Neuronal stem cell (in vitro differentiated cells): ENCODE measurements around the gene CDK10.

Source experiments
- DNase-seq: peaks from one replicate; pipeline ENCODE4 v3.0.0-alpha.2; 2013; ENCODE audit warnings: low spot score
- H2AFZ ChIP-seq: one replicate; pipeline ENCODE4 v1.6.1; 2013; ENCODE audit warnings: mild to moderate bottlenecking, low read length, inconsistent platforms
- H2AK5ac ChIP-seq: 2 replicates; pipeline ENCODE4 v1.6.1; 2013; ENCODE audit warnings: low read depth, mild to moderate bottlenecking, inconsistent platforms, low read length, moderate library complexity, mixed read lengths
- H2BK120ac ChIP-seq: 2 replicates; pipeline ENCODE4 v1.6.1; 2013; ENCODE audit warnings: low read depth, mild to moderate bottlenecking, inconsistent platforms, low read length, moderate library complexity, mixed read lengths
- H2BK12ac ChIP-seq: one replicate; pipeline ENCODE4 v1.6.1; 2013; ENCODE audit warnings: low read length, inconsistent platforms
- H2BK15ac ChIP-seq: 2 replicates; pipeline ENCODE4 v1.6.1; 2013; ENCODE audit warnings: mild to moderate bottlenecking, low read length, inconsistent platforms, mixed read lengths
- H2BK5ac ChIP-seq: one replicate; pipeline ENCODE4 v1.6.1; 2013; ENCODE audit warnings: inconsistent platforms, mild to moderate bottlenecking, low read length, moderate library complexity
- H3K14ac ChIP-seq: one replicate; pipeline ENCODE4 v1.6.1; 2013; ENCODE audit warnings: low read length, inconsistent platforms
- H3K18ac ChIP-seq: 2 replicates; pipeline ENCODE4 v1.6.1; 2013; ENCODE audit warnings: low read length, inconsistent platforms
- H3K23ac ChIP-seq: 2 replicates; pipeline ENCODE4 v1.6.1; 2013; ENCODE audit warnings: low read depth, mild to moderate bottlenecking, mixed read lengths, low read length, inconsistent platforms; ENCODE audit not compliant: poor library complexity
- H3K27ac ChIP-seq: replicated peaks from 3 replicates; pipeline ENCODE4 v1.5.1; 2013; ENCODE audit warnings: low read length, inconsistent platforms
- H3K27me3 ChIP-seq, 3 experiments: 2 replicates each; pipeline ENCODE4 v1.6.1; 2013; ENCODE audit warnings: low read length in 3 of 3, mild to moderate bottlenecking in 2 of 3, inconsistent platforms in 1 of 3, low read depth in 1 of 3, mixed read lengths in 1 of 3, moderate library complexity in 1 of 3; ENCODE audit not compliant: control insufficient read depth in 3 of 3, insufficient read depth in 3 of 3
- H3K36me3 ChIP-seq, 2 donors: replicated peaks in 1 of 2; 2 replicates each; pipeline ENCODE4 v1.6.1; 2013; ENCODE audit warnings: low read length in 2 of 2; ENCODE audit not compliant: control insufficient read depth in 2 of 2, insufficient read depth in 2 of 2
- H3K4ac ChIP-seq: 2 replicates; pipeline ENCODE4 v1.6.1; 2013; ENCODE audit warnings: inconsistent platforms, mild to moderate bottlenecking, low read length, moderate library complexity
- H3K4me1 ChIP-seq, 2 donors: 1 replicate in 1 of 2; 2 replicates in 1 of 2; pipeline ENCODE4 v1.6.1; 2013; ENCODE audit warnings: low read length in 2 of 2, low read depth in 1 of 2; ENCODE audit not compliant: control insufficient read depth in 2 of 2, insufficient read depth in 1 of 2
- H3K4me2 ChIP-seq: one replicate; pipeline ENCODE4 v1.6.1; 2013; ENCODE audit warnings: mild to moderate bottlenecking, low read length, inconsistent platforms; ENCODE audit not compliant: insufficient read depth, poor library complexity, severe bottlenecking
- H3K4me3 ChIP-seq, 2 donors: 2 replicates each; pipeline ENCODE4 v1.5.1; 2013; ENCODE audit warnings: low read length in 2 of 2, mild to moderate bottlenecking in 2 of 2, inconsistent platforms in 1 of 2, moderate library complexity in 1 of 2
- H3K79me1 ChIP-seq: one replicate; pipeline ENCODE4 v1.6.1; 2013; ENCODE audit warnings: low read depth, mild to moderate bottlenecking, inconsistent platforms, low read length, moderate library complexity
- H3K9ac ChIP-seq: one replicate; pipeline ENCODE4 v1.6.1; 2013; ENCODE audit warnings: mild to moderate bottlenecking, low read depth, low read length, inconsistent platforms; ENCODE audit not compliant: poor library complexity
- H3K9me3 ChIP-seq, 2 donors: replicated peaks in 1 of 2; 2 replicates each; pipeline versions ENCODE3 to v1.6.1; 2013; ENCODE audit warnings: low read length in 2 of 2, mild to moderate bottlenecking in 2 of 2, inconsistent platforms in 1 of 2, low read depth in 1 of 2, mixed read lengths in 1 of 2, moderate library complexity in 1 of 2; ENCODE audit not compliant: control insufficient read depth in 2 of 2, insufficient read depth in 1 of 2
- H4K8ac ChIP-seq: one replicate; pipeline ENCODE4 v1.6.1; 2013; ENCODE audit warnings: low read depth, mild to moderate bottlenecking, inconsistent platforms, low read length, moderate library complexity
- H4K91ac ChIP-seq: one replicate; pipeline ENCODE4 v1.6.1; 2013; ENCODE audit warnings: low read length, low read depth, mild to moderate bottlenecking, inconsistent platforms; ENCODE audit not compliant: poor library complexity
- whole genome bisulfite sequencing, 2 donors: extraction: QIAGEN DNeasy Blood & Tissue Kit; methylation state at CpG; one replicate each; pipeline ENCODE4 v1.1.7; 2013; ENCODE audit warnings: missing lambda C conversion rate in 2 of 2, mixed read lengths in 1 of 2; ENCODE audit not compliant: insufficient read length in 2 of 2, insufficient replicate concordance in 1 of 2; ENCODE audit errors: extremely low coverage in 2 of 2; 5-methylcytosine and 5-hydroxymethylcytosine counted together

The CDK10 gene

DNA sequence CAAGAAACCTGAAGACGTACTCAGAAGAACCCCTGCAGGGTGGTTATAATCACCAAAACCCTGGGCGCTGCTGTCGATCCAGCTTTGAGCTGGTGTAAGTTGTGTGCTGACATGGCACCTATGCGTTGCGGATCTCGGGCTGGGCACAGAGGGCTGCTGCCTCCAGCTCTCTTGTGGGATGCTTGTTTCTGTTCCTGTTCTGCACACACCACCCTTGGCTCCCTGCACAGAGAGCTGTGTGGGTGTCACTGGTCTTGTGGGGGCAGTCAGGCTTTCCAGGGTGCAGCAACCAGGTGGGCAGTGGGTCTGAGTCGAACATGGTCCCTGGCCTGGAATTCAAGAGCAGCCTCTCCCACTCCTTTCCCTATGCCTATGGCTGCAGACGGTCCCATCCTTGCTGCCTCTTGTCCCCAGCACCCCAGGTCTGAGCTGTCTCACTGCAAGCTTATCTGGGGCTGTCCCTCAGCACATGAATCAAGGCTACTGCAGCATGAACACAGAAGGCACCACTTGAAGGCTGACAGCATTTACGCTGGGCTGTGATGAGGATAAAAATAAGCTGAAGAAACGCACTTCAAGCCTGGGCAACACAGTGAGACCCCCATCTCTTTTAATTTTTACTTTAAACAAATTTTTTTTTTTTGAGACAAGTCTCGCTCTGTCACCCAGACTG, 55.0 kb downstream of the CDK10 start:
- H3K9ac ChIP-seq, result no peak overlapping the region
- no peak overlapping the region for H3K4me3 ChIP-seq
- no peak overlapping the region for H2BK5ac ChIP-seq
- H2BK12ac ChIP-seq, result peak overlapping the region; percentile 63
- DNase-seq, result no peak
- H3K27me3 ChIP-seq, result no peaks in the 10 kb centered on the region
- peak overlapping the region; percentile 31 for H3K18ac ChIP-seq
- H3K4ac ChIP-seq, result no peak overlapping the region
- no peaks in the 10 kb centered on the region for H3K79me1 ChIP-seq
- no peak overlapping the region for H4K91ac ChIP-seq
- H3K9me3 ChIP-seq, result peaks cover 0 to 1% of the 10 kb centered on the region in 2 donors
- WGBS, 2 donors, result no CpG with 5 or more reads among the region's 11 CpGs
- no peak overlapping the region for H4K8ac ChIP-seq
- no peak overlapping the region for H2AK5ac ChIP-seq
- H3K27ac ChIP-seq, result no peak overlapping the region
- no peak overlapping the region for H2AFZ ChIP-seq
- peak overlapping the region; percentile 82 for H3K14ac ChIP-seq
- H2BK120ac ChIP-seq, result no peak overlapping the region
- no peak overlapping the region for H3K4me2 ChIP-seq
- no peaks in the 10 kb centered on the region for H3K4me1 ChIP-seq
- no peak overlapping the region for H3K23ac ChIP-seq
- H3K36me3 ChIP-seq, result peaks cover 60 to 98% of the 10 kb centered on the region in 2 donors
- no peak overlapping the region for H2BK15ac ChIP-seq

DNA sequence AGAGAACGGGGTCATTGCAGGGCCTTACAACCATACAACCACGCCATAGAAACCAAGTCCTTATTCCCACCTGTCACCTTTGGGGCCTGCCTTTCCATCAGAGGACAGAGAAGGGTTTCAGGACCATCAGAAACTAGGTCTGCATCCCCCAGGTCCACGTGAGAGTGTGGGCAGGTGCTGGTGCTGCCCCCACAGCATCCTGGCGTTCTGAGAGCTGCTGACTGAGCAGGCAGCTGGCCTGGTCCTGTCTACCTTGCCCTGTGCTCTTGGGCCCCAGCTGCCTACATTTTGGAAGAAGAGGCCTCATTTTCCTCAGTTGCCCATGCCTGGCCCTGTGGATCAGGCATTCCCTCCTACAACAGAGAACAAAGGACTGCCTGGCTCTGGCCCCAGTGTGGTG, 56.5 kb downstream of the CDK10 start:
- Histone ChIP-seq H3K4me3 (no peak overlapping the region), H3K9me3 (peaks cover 0 to 1% of the 10 kb centered on the region in 2 donors), H3K23ac (no peak overlapping the region), H2BK15ac (no peak overlapping the region), H3K27ac (no peak overlapping the region), H3K4me2 (no peak overlapping the region), H2BK12ac (no peak overlapping the region), H3K14ac (no peak overlapping the region), H2BK120ac (no peak overlapping the region), H3K18ac (no peak overlapping the region), H2AFZ (no peak overlapping the region), H3K4me1 (no peaks in the 10 kb centered on the region), H3K9ac (peak overlapping the region; percentile 50), H2BK5ac (no peak overlapping the region), H3K4ac (no peak overlapping the region), H4K91ac (no peak overlapping the region), H2AK5ac (no peak overlapping the region), H3K36me3 (peaks cover 60 to 98% of the 10 kb centered on the region in 2 donors), H3K79me1 (peaks cover under 1% of the 10 kb centered on the region), H4K8ac (no peak overlapping the region), H3K27me3 (no peaks in the 10 kb centered on the region)
- WGBS, 2 donors, result no CpG with 5 or more reads among the region's 4 CpGs
- DNase-seq, result no peak

DNA sequence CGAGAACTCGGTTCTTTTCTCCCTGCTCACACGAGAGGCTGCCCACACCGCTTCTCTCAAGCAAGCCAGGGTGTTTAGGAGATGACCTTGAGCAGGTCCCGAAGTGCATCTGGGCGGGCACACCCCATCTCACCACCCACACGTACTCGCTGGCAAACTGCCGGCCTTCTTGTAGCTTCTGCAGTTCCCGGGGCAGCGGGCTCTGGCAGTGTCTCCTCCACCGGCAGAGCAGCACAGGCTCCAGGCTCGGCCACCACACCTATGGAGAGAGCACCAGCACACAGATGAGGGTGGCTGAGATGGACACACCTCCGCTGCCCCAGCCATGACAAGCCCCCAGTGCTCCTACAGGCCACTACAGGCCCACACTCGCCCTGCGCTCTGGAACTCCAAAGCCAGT, 58.3 kb downstream of the CDK10 start:
- no peak overlapping the region for H4K91ac ChIP-seq
- no peaks in the 10 kb centered on the region for H3K27me3 ChIP-seq
- no peaks in the 10 kb centered on the region for H3K9me3 ChIP-seq
- no peak overlapping the region for H3K23ac ChIP-seq
- H4K8ac ChIP-seq, result no peak overlapping the region
- no peak overlapping the region for H2AK5ac ChIP-seq
- no peak for DNase-seq
- H2BK5ac ChIP-seq, result no peak overlapping the region
- peaks cover 1% of the 10 kb centered on the region for H3K79me1 ChIP-seq
- no peak overlapping the region for H3K14ac ChIP-seq
- no peak overlapping the region for H3K4me2 ChIP-seq
- no peak overlapping the region for H2AFZ ChIP-seq
- WGBS, 2 donors, result no CpG with 5 or more reads among the region's 16 CpGs
- H3K9ac ChIP-seq, result no peak overlapping the region
- H3K4ac ChIP-seq, result no peak overlapping the region
- H3K36me3 ChIP-seq, result peaks cover 51 to 98% of the 10 kb centered on the region in 2 donors
- no peak overlapping the region for H2BK15ac ChIP-seq
- H2BK12ac ChIP-seq, result no peak overlapping the region
- H3K4me3 ChIP-seq, result no peak overlapping the region
- H3K18ac ChIP-seq, result no peak overlapping the region
- no peaks in the 10 kb centered on the region for H3K4me1 ChIP-seq
- no peak overlapping the region for H2BK120ac ChIP-seq
- no peak overlapping the region for H3K27ac ChIP-seq
